Erythroblast (primary cell): ENCODE data around the gene HNRNPH3.

Experiments used
- GATA1 ChIP-seq: IDR thresholded peaks from 2 replicates; pipeline ENCODE4 v1.6.1; 2011; ENCODE audit warnings: low read depth, mild to moderate bottlenecking, control low read depth, low read length, moderate library complexity
- POLR2A ChIP-seq: IDR thresholded peaks from 2 replicates; pipeline ENCODE4 v1.6.1; 2011; ENCODE audit warnings: mild to moderate bottlenecking, low read length

- TF ChIP-seq POLR2A (no peak), GATA1 (no peak)
Measured at GRCh38 chr10:68302871-68303270, 29.0 kb upstream of the HNRNPH3 start.
